Ramos (cell line): Measurements from ENCODE around the gene LTO1.
"Not testable (repeated sequence)": the region's sequence is repeated elsewhere in the genome, so short reads cannot be mapped to it uniquely, and the experiment has no call there.

Experiments
- in situ Hi-C: fragments of 300-500 bp; cut with MboI; formaldehyde crosslinking; loops from one replicate; pipeline ENCODE4 v1.14.3; 2022; ENCODE audit warnings: low sequenced_read_pairs; ENCODE audit not compliant: unreplicated experiment

The LTO1 gene

DNA sequence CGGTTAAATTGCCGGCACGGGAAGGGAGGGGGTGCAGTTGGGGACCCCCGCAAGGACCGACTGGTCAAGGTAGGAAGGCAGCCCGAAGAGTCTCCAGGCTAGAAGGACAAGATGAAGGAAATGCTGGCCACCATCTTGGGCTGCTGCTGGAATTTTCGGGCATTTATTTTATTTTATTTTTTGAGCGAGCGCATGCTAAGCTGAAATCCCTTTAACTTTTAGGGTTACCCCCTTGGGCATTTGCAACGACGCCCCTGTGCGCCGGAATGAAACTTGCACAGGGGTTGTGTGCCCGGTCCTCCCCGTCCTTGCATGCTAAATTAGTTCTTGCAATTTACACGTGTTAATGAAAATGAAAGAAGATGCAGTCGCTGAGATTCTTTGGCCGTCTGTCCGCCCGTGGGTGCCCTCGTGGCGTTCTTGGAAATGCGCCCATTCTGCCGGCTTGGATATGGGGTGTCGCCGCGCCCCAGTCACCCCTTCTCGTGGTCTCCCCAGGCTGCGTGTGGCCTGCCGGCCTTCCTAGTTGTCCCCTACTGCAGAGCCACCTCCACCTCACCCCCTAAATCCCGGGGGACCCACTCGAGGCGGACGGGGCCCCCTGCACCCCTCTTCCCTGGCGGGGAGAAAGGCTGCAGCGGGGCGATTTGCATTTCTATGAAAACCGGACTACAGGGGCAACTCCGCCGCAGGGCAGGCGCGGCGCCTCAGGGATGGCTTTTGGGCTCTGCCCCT is 34.7 kb downstream of the LTO1 start:
- in situ Hi-C loops: loop anchor here (5.0 kb wide), 1 partner anchor 533 kb away; no protein-coding TSS in a partner anchor

DNA sequence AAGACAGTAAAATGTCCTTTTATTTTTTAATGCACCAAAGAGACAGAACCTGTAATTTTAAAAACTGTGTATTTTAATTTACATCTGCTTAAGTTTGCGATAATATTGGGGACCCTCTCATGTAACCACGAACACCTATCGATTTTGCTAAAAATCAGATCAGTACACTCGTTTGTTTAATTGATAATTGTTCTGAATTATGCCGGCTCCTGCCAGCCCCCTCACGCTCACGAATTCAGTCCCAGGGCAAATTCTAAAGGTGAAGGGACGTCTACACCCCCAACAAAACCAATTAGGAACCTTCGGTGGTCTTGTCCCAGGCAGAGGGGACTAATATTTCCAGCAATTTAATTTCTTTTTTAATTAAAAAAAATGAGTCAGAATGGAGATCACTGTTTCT is 35.3 kb downstream of the LTO1 start:
- in situ Hi-C loops: loop anchor here (5.0 kb wide), 1 partner anchor 533 kb away; no protein-coding TSS in a partner anchor

- in situ Hi-C loops: no loop called here
Observed at GRCh38 chr11:69638941-69639681, 36.0 kb downstream of the LTO1 start.

DNA sequence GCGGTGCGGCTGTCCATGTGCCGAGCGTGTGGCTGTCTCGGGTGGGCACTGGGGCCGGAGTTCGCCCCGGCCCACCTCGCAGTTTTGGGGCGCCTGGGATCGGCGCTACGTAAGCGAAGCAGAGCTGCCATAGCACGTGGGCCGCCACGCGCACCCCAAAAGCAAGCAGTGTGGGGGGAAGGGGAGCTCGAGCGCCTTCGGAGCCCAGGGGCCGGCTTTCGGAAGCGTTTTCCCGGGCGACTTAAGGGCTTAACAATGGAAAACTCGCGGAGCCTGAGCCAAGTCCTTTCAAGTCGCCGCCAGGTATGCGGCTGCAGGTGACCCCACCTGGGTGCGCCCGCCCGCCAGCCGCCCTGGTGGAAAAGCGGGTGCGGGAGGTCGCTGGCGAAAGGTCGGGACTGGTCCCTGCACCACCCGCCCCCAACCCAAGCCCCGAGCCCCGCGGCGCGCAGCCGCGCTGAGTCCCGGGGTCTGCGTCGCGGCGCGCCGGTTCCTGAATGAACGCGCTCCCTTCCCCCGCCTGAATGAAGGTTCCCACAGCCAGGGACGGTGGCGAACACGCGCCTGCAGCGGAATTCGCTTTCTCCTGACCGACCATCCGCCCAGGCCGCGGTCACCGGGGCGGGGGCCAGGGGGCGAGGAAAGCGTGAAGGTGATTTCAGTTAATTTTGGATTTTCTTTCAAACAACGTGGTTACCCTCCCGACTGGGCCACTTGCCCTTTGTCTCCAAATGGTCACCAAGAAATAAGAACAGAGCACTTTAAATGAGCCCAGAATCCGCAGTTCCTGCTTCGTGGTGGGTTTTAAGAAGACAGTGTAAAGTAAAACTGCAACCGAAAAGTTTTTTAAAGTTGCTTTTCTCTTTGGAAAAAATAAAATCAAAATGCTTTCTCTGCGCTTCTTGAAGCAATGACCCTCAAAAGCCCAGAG is 36.9 kb downstream of the LTO1 start:
- in situ Hi-C loops: no loop called here

DNA sequence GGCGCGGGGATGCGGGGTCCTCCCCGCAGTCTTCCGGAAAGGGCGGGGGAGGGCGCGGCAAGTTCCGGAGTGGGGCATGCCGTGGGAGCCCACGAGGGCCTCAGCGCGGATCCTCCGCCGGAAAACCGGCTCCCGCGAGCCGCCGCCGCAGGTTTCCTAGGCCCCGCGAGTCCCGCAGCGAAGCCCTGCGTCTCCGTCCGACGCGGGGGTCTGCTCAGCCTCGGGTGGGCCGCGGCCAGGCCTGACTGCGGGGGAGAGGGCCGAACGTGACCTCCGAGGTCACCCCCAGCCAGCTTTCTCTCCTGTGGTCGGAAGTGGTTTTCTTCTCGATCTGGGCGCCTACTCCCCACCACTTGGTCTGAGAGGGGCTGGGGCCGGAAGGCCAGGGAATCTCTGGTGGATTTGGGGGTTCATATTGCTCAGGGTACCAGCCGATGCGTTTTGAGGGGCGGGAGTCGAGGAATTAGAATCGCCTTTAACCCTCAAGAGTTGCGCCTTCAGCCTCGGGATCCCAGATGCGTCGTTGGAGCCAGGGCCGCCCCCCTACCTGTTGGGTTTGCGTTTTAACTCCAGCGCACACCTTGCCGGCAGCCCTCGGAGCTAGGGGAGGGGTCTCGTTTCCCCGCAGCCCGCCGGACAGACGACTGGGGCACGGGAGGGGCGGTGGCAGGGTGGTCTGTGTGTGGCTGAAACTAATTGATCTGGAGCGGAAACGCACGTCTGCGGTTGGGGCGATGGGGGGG is 37.8 kb downstream of the LTO1 start:
- in situ Hi-C loops: no loop called here

DNA sequence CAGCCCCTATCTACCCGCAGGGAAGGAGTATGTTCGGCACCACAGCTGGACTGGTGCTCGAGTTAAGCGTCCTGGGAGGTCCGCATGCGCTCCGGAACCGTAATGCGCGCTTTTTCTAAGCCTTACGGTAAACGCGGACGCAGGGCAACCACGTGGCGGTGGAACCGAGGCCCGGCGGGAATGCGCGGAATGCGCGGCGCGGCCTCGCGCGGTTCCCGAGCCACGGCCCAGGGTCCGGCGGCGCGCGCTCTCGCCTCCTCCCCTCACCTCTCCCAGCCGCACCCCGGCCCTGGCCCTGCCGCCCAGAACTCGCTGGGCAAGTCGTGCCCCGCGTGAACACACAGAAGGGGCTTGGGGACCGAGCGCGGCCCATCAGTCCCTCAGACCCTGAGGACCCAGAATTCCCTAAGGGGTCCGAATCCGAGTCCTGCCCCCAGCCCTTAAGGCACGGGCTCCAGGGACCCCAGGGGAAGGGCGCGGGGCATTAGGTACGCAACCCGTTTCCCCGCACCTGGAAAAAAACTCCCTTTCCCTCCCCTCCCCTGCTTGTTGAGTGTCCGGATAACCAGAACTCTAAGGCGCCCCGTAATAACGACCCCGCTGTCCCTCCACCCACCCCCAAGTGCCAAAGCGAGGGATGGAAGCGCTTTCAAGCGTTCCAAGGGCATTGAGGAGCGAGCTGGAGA is 38.5 kb downstream of the LTO1 start:
- in situ Hi-C loops: no loop called here

GRCh38 chr11:69635804-69636511 is 39.2 kb downstream of the LTO1 start:
- in situ Hi-C loops: no loop called here

DNA sequence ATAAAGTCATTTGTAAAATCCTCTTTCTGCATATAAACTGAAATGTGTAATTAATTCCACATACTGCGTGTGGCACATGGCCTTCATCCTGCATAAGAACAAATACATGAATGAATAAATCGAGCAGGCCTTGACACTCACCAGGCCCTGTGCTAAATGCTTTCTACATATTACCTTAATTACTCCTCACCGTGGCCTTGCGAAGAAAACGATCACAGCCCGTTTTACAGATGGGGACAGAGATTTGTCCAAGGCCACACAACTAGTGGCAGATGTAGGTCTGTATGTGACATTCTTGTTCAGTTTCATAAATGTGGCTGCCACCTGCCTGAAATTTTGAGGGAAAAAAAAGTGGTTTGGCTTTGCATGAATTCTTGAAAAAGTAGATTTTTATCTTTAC is 40.0 kb downstream of the LTO1 start:
- in situ Hi-C loops: no loop called here

DNA sequence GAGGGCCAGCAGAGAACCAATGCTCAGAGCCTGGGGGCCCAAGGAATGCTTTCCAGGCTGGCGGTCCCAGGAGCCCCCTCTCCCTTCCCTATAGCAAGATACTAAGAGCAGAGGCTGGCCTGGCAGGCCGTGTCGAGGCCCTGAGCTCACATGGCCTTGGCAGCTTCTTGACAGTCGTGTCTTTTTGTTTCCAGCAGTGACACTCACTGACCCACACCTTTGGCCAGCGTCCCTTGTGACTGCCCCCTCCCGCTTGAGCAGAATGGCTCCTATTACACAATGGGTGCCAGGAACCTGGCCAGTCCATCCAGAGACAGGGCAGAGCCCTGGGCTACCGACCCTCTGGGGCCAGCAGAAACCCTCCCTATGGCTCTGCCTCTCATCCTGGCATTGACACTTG is 40.6 kb downstream of the LTO1 start:
- in situ Hi-C loops: no loop called here

GRCh38 chr11:69634069-69634468 is 41.1 kb downstream of the LTO1 start:
- in situ Hi-C loops: no loop called here

- in situ Hi-C loops: no loop called here
Observed at GRCh38 chr11:69632900-69633299, 42.3 kb downstream of the LTO1 start.

- in situ Hi-C loops: no loop called here
Observed at GRCh38 chr11:69630424-69630823, 44.7 kb downstream of the LTO1 start.

DNA sequence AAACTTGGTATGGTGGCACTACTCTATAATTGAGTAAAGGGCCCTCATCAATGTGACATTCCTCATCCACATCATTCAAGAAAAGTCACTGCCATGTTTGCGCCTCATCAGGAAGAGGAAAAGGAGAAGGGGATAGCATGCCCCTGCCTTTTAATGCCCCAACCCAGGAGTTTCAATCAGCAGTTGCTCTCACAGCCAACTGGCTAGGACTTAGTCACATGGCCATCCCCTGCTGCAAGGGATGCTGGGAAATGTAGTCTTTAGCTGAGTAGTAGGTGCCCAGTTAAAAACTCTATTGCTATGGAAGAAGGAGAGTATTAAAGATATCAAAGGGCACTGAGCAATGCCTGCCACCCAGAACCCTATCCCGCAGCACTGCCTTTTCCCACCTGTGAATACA is 45.1 kb downstream of the LTO1 start:
- in situ Hi-C loops: no loop called here

- in situ Hi-C loops: no loop called here
Observed at GRCh38 chr11:69627551-69627950, 47.6 kb downstream of the LTO1 start.

DNA sequence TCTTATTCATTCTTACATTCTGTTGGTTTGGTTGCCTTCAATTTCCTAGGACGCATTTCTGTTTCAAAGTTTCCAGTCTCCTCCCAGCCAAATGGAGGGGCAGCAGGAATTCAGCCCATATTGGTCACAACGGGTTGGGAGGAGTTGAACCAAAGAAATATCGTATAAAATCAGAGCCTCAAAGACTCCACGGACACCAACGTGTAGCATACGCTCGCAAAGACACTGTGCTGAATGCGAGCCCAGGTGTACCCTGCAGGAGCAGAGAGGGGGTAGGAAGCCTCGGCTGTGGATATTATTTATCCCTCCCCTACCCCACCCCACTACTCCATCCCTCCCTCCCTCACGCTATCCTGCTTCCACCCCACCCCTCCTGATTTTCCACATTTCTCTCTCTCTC is 49.7 kb downstream of the LTO1 start:
- in situ Hi-C loops: no loop called here

DNA sequence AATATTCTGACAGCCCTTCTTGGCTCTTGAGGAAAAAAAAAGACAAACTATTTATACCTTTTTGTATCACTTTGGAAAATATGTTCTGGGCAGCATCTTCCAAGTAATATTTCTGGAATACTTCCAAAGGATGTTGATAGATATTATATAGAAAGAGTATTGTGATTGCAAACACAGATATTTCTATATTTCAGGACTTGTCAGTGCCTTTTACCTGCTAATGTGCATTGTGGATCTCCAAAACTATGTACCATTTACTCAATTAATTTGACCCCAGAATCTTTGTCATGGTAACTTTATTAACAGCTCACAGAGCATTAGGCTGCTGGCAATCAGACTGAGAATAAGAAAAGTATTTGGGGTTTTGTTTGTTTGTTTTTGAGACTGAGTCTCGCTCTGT is 50.9 kb downstream of the LTO1 start:
- in situ Hi-C loops: no loop called here

- in situ Hi-C loops: not testable (repeated sequence)
Observed at GRCh38 chr11:69622097-69622681, 53.0 kb downstream of the LTO1 start.

DNA sequence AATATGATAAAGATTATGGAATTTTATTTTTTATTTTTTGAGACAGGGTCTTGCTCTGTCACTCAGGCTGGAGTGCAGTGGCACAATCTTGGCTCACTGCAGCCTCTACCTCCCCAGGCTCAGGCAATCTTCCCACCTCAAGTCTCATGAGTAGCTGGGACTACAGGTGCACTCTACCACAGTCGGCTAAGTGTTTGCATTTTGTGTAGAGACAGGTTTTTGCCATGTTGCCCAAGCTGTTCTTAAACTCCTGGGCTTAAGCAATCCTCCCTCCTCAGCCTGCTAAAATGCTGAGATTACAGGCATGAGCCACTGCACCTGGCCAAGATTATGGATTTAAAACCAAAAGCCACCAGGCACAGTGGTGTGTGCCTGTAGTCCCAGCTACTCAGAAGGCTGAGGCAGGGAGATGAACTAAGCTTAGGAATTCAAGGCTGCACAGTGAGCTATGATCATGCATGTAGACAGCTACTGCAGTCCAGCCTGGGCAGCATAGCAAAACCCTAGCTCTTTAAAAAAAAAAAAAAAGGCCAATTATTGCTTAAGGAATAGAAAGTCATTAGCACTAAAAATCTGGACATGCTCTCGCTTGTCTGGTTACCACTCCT is 54.4 kb downstream of the LTO1 start:
- in situ Hi-C loops: no loop called here
